BE2C (cell line): ENCODE results near the gene CACNB2.

Experiments used
- DNase-seq: peaks from one replicate; pipeline ENCODE4 v3.0.0-alpha.2; 2020
- H3K27me3 ChIP-seq: fragments of 250-450 bp; sonication (Bioruptor Pico); 2 replicates; pipeline ENCODE4 v1.5.1; 2020; ENCODE audit warnings: mild to moderate bottlenecking
- H3K36me3 ChIP-seq: fragments of 250-450 bp; sonication (Bioruptor Pico); 2 replicates; pipeline ENCODE4 v1.5.1; 2020; ENCODE audit warnings: mild to moderate bottlenecking
- H3K4me1 ChIP-seq: fragments of 250-450 bp; sonication (Bioruptor Pico); 2 replicates; pipeline ENCODE4 v1.5.1; 2020
- H3K4me3 ChIP-seq: 2 replicates; pipeline ENCODE4 v1.5.1; 2011; ENCODE audit warnings: low read depth, low read length
- H3K9me3 ChIP-seq: fragments of 250-450 bp; sonication (Bioruptor Pico); 2 replicates; pipeline ENCODE4 v1.5.1; 2020
- CTCF ChIP-seq: IDR thresholded peaks from 2 replicates; pipeline ENCODE4 v1.5.1; 2012; ENCODE audit warnings: mild to moderate bottlenecking, low read depth, low read length

Gene CACNB2

GRCh38 chr10:18486438-18486837, 346.2 kb downstream of the CACNB2 start:
- no peak for DNase-seq
- H3K36me3 ChIP-seq, result no peaks in the 10 kb centered on the region

GRCh38 chr10:18490755-18491154, 350.5 kb downstream of the CACNB2 start:
- no peak overlapping the region for H3K4me3 ChIP-seq
- no peaks in the 10 kb centered on the region for H3K9me3 ChIP-seq
- no peaks in the 10 kb centered on the region for H3K4me1 ChIP-seq
- no peaks in the 10 kb centered on the region for H3K36me3 ChIP-seq
- no peak for DNase-seq
- H3K27me3 ChIP-seq, result no peaks in the 10 kb centered on the region
- TF ChIP-seq CTCF, result no peak

More at GRCh38 chr10:18486438-18486837, 346.2 kb downstream of the CACNB2 start:
- H3K27me3 ChIP-seq, result no peaks in the 10 kb centered on the region
- no peaks in the 10 kb centered on the region for H3K4me1 ChIP-seq
- TF ChIP-seq CTCF, result no peak
- no peak overlapping the region for H3K4me3 ChIP-seq
- H3K9me3 ChIP-seq, result no peaks in the 10 kb centered on the region

GRCh38 chr10:18497806-18498369, 357.7 kb downstream of the CACNB2 start:
- no peaks in the 10 kb centered on the region for H3K27me3 ChIP-seq

GRCh38 chr10:18498998-18499397, 358.8 kb downstream of the CACNB2 start:
- Histone ChIP-seq H3K9me3 (no peaks in the 10 kb centered on the region), H3K4me3 (no peak overlapping the region), H3K36me3 (no peaks in the 10 kb centered on the region), H3K27me3 (no peaks in the 10 kb centered on the region), H3K4me1 (no peaks in the 10 kb centered on the region)
- no peak for DNase-seq
- TF ChIP-seq CTCF, result no peak

More at GRCh38 chr10:18497806-18498369, 357.7 kb downstream of the CACNB2 start:
- no peak for DNase-seq
- no peaks in the 10 kb centered on the region for H3K4me1 ChIP-seq
- H3K4me3 ChIP-seq, result no peak overlapping the region
- no peaks in the 10 kb centered on the region for H3K9me3 ChIP-seq
- no peak for TF ChIP-seq CTCF
- H3K36me3 ChIP-seq, result no peaks in the 10 kb centered on the region

- no peak for DNase-seq
- H3K36me3 ChIP-seq, result no peaks in the 10 kb centered on the region
- no peaks in the 10 kb centered on the region for H3K27me3 ChIP-seq
- H3K9me3 ChIP-seq, result no peaks in the 10 kb centered on the region
- no peak for TF ChIP-seq CTCF
- no peak overlapping the region for H3K4me3 ChIP-seq
- no peaks in the 10 kb centered on the region for H3K4me1 ChIP-seq
These were observed 360.4 kb downstream of the CACNB2 start for GRCh38 chr10:18500576-18500975.

GRCh38 chr10:18501198-18501597, 361.0 kb downstream of the CACNB2 start:
- no peak for DNase-seq
- Histone ChIP-seq H3K9me3 (no peaks in the 10 kb centered on the region), H3K36me3 (no peaks in the 10 kb centered on the region), H3K27me3 (no peaks in the 10 kb centered on the region), H3K4me3 (peak overlapping the region; percentile 28), H3K4me1 (no peaks in the 10 kb centered on the region)
- TF ChIP-seq CTCF, result no peak
